Middle frontal gyrus (tissue), 1 donor: ENCODE results near the gene PPARD.
"Not testable (repeated sequence)": the region's sequence is repeated elsewhere in the genome, so short reads cannot be mapped to it uniquely, and the experiment has no call there.

Source experiments
- DNase-seq: peaks from one replicate; pipeline ENCODE4 v3.0.0-alpha.2; 2015; ENCODE audit warnings: low spot score; ENCODE audit errors: extremely low spot score

The PPARD gene

GRCh38 chr6:35403544-35404442 is 61.4 kb downstream of the PPARD start:
- DNase-seq = no peak

- DNase-seq = no peak
These were observed 64.5 kb downstream of the PPARD start for GRCh38 chr6:35406711-35407485.

DNA sequence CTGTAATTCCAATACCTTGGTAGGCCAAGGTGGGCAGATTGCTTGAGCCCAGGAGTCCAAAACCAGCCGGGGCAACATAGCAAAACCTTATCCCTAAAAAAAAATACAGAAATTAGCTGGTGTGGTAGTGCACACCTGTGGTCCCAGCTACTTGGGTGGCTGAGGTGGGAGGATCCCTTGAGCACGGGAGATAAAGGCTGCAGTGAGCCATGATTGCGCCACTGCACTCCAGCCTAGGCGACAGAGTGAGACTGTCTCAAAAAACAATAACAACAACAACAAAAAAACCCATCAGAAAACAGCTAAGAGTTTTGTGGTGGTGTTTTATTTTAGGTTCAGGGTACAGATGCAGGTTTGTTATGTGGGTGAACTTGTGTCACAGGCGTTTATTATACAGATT is 66.9 kb downstream of the PPARD start:
- no peak for DNase-seq

- DNase-seq = no peak
These were observed 67.8 kb downstream of the PPARD start for GRCh38 chr6:35410131-35410530.

GRCh38 chr6:35411066-35411465 is 68.7 kb downstream of the PPARD start:
- no peak for DNase-seq

DNA sequence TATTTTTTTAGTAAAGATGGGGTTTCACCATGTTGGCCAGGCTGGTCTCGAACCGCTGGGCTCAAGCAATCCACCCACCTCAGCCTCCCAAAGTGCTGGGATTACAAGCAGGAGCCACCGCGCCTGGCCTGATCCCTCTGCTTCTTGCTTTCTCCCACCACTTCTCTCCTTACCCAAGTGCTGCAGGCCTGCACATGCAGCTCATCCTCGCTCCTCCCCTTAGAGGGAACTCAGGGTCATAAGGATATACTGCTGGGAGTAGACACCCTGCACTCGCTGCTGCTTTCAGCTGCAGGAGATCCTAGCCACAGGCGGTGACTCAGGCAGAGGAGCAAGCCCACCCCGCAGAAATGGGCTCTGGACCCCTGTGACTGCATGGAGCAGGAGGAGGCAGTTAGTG is 69.7 kb downstream of the PPARD start:
- DNase-seq = no peak

DNA sequence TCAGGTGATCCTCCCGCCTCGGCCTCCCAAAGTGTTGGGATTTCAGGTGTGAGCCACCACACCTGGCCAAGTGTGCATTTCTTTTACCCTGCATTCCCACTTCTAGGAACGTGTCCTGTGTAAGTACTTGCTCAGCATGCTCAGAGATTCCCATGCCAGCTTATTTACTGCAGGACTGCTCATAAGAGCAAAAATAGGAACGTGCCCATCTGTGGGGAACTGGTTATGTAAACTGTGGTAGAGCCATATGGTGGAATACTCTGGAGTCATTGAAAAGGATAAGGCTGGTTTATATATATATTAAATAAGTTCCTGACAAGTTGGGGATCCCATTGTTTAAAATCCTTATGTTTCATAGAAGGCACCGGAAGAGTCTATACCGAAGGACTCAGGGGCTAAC is 71.6 kb downstream of the PPARD start:
- DNase-seq = no peak

- DNase-seq = peak; percentile 89
These were observed 72.9 kb downstream of the PPARD start for GRCh38 chr6:35415065-35415891.

- no peak for DNase-seq
These were observed 75.8 kb downstream of the PPARD start for GRCh38 chr6:35417979-35418661.

DNA sequence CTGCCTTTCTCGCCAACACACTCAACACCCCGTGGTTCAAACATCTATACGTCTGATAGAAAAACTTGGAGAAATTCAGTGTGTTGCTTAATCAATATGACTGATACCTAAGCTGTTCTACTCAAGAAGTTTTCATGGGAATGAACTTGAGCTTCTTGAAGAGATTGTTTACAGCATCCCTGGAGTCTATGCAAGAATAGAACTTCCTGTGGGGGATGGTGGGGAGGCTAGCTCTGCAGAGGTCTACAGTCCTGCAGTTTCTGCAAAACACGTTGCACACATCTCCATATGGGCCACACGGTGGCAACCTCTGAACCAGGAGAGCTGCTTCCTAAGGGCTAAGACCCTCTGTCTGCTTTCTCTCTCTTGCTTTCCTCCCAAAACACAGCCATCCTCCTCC is 77.1 kb downstream of the PPARD start:
- no peak for DNase-seq

DNA sequence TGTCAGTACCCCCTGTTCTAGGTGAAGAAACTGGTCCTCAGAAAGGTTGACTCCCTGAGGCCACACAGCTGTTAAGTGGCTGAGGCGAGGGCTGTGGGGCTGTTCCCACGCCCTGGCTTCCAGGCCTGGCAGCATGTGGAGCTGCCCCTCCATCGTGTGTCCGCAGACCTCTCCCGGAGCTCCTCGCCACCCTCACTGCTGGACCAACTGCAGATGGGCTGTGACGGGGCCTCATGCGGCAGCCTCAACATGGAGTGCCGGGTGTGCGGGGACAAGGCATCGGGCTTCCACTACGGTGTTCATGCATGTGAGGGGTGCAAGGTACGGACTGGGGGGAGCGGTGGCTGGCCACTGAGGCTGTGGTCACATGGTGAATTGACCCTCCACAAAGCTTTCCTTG is 77.6 kb downstream of the PPARD start:
- no peak for DNase-seq

- DNase-seq = no peak
These were observed 82.9 kb downstream of the PPARD start for GRCh38 chr6:35425284-35425683.

DNA sequence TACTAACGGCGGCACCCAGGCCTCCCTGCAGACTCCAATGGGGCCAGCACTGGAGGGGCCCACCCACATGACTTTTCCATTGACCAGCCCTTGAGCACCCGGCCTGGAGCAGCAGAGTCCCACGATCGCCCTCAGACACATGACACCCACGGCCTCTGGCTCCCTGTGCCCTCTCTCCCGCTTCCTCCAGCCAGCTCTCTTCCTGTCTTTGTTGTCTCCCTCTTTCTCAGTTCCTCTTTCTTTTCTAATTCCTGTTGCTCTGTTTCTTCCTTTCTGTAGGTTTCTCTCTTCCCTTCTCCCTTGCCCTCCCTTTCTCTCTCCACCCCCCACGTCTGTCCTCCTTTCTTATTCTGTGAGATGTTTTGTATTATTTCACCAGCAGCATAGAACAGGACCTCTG is 83.7 kb downstream of the PPARD start:
- no peak for DNase-seq

DNA sequence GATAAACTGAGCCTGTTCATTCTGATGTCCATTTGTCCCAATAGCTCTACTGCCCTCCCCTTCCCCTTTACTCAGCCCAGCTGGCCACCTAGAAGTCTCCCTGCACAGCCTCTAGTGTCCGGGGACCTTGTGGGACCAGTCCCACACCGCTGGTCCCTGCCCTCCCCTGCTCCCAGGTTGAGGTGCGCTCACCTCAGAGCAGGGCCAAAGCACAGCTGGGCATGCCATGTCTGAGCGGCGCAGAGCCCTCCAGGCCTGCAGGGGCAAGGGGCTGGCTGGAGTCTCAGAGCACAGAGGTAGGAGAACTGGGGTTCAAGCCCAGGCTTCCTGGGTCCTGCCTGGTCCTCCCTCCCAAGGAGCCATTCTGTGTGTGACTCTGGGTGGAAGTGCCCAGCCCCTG is 85.1 kb downstream of the PPARD start:
- no peak for DNase-seq

DNA sequence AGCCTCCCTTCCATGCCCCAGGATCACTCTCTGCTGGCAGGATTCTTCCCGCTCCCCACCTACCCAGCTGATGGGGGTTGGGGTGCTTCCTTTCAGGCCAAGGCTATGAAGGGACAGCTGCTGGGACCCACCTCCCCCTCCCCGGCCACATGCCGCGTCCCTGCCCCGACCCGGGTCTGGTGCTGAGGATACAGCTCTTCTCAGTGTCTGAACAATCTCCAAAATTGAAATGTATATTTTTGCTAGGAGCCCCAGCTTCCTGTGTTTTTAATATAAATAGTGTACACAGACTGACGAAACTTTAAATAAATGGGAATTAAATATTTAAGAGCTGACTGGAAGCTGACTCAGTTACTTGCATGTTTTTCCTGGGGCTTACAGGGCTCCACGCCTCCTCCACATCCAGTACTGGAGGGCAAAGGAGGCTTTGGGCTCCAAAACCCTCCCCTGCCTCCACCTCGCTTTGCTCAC is 85.5 kb downstream of the PPARD start:
- DNase-seq = no peak

GRCh38 chr6:35428421-35429149 is 86.2 kb downstream of the PPARD start:
- no peak for DNase-seq

GRCh38 chr6:35429463-35429862 is 87.1 kb downstream of the PPARD start:
- no peak for DNase-seq

GRCh38 chr6:35432291-35432690 is 89.9 kb downstream of the PPARD start:
- DNase-seq = no peak

GRCh38 chr6:35432702-35433101 is 90.3 kb downstream of the PPARD start:
- DNase-seq = not testable (repeated sequence)
